ENCODE measurements around the gene ZNF530.

ZNF530 gene

DNA sequence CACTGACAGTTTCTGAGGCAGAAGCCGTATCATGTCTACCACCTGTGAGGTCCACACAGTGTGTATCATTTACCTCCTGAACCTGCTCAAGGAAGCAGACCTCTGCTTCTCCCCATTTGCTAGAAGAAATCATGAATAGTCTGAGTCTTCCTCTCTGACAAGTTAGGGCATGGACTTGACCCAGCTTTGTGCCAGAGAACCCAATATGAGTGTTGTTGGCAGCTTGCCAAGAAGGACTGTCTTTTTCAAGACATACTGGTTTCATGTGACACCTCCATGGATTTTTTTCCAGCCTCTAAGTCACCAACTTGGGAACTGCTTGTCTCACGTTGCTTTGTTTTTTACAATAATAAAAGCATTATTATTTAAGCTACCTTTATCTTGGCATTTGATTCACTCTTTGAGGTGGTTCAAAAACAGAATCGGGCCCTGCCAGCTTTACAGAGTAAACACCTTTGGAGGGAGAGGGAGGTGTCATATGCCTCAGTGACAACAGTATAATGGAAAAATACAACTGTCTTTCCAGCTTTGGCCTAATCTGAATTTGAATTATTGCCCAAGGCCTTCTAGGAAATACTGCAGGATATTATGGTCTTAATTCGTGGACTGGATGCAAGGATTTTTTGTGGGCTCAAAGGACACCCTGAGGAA, 42.8 kb downstream of the ZNF530 start:
- Histone ChIP-seq H3K4me1 (ENCODE audit: control insufficient read depth in 1 of 2, insufficient read depth in 2 of 2, low read length in 2 of 2) (no peaks in the 10 kb centered on the region), H3K9me3 (ENCODE audit: control insufficient read depth in 1 of 2, low read length in 2 of 2) (peaks cover 55% of the 10 kb centered on the region in 2 donors), H3K36me3 (ENCODE audit: control insufficient read depth in 1 of 2, insufficient read depth in 2 of 2, low read length in 2 of 2) (peaks cover 38 to 41% of the 10 kb centered on the region in 2 donors), H3K9ac (ENCODE audit: low read depth in 1 of 2, low read length in 2 of 2) (no peak overlapping the region), H3K27me3 (ENCODE audit: control insufficient read depth in 1 of 2, insufficient read depth in 2 of 2, low read length in 2 of 2) (no peaks in the 10 kb centered on the region), H3K4me3 (ENCODE audit: low read depth in 1 of 2, low read length in 2 of 2) (peak overlapping the region in 1 of 2 donors; percentile 42), H3K27ac (ENCODE audit: low read depth, low read length) (no peak overlapping the region)

DNA sequence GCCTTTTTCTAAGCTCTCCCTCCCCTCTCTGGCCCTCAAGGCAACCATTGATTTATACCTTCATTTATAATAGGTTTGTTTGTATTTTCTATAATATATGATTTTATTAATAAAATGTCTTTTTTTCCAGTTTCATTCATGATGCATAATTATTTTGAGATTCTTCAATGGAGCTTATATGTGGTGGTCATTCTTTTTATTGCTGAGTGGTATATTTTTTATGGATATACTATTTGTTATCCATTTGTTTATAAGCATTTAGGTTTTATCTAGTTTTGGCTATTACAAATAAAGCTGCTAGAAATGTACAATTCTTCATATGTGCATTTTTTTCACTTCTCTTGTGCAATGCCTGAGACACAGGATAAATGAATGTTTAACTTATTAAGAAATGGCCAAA, 44.0 kb downstream of the ZNF530 start:
- peaks cover 45 to 52% of the 10 kb centered on the region in 2 donors for H3K9me3 ChIP-seq (ENCODE audit: control insufficient read depth in 1 of 2, low read length in 2 of 2)
- no peaks in the 10 kb centered on the region for H3K4me1 ChIP-seq (ENCODE audit: control insufficient read depth in 1 of 2, insufficient read depth in 2 of 2, low read length in 2 of 2)
- peaks cover 37 to 38% of the 10 kb centered on the region in 2 donors for H3K36me3 ChIP-seq (ENCODE audit: control insufficient read depth in 1 of 2, insufficient read depth in 2 of 2, low read length in 2 of 2)
- no peaks in the 10 kb centered on the region for H3K27me3 ChIP-seq (ENCODE audit: control insufficient read depth in 1 of 2, insufficient read depth in 2 of 2, low read length in 2 of 2)
- no peak overlapping the region for H3K27ac ChIP-seq (ENCODE audit: low read depth, low read length)
- H3K4me3 ChIP-seq (ENCODE audit: low read depth in 1 of 2, low read length in 2 of 2): no peak overlapping the region
- H3K9ac ChIP-seq (ENCODE audit: low read depth in 1 of 2, low read length in 2 of 2): no peak overlapping the region

DNA sequence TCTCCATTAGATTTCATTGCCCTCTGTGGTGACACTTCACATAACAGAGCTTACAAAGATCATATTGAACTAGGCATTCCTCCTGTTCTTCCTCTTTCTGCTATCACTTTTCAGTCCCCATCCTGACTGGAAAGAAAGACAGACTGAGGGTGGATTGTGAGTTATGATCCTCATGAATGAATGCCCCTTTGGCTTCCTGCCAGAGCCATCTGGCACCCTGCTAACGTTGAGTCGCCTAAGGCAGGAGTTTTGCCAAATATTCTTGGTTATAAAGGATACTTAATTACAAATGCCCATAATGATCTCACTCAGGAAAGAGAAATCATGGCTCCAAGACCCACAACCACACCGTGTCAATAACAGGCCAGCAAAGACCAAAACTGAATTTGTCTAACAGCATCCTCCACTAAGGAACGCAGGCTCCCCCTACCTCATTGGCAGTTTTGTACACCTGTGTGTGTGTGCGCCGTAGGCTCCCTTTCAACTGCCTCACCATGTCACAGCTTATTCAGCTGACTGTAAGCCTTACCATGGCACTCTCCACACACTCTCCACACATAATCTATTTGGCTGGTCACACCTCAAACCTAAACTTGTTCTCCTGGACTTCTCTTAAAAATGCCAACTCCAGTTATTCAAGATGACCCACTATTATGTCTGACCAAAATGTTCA, 48.8 kb downstream of the ZNF530 start:
- H3K9ac ChIP-seq (ENCODE audit: low read depth in 1 of 2, low read length in 2 of 2): no peak overlapping the region
- no peak overlapping the region for H3K27ac ChIP-seq (ENCODE audit: low read depth, low read length)
- H3K4me1 ChIP-seq (ENCODE audit: control insufficient read depth in 1 of 2, insufficient read depth in 2 of 2, low read length in 2 of 2): no peaks in the 10 kb centered on the region
- H3K4me3 ChIP-seq (ENCODE audit: low read depth in 1 of 2, low read length in 2 of 2): no peak overlapping the region
- no peaks in the 10 kb centered on the region for H3K36me3 ChIP-seq (ENCODE audit: control insufficient read depth in 1 of 2, insufficient read depth in 2 of 2, low read length in 2 of 2)
- no peaks in the 10 kb centered on the region for H3K27me3 ChIP-seq (ENCODE audit: control insufficient read depth in 1 of 2, insufficient read depth in 2 of 2, low read length in 2 of 2)
- H3K9me3 ChIP-seq (ENCODE audit: control insufficient read depth in 1 of 2, low read length in 2 of 2): peaks cover 8 to 23% of the 10 kb centered on the region in 2 donors

DNA sequence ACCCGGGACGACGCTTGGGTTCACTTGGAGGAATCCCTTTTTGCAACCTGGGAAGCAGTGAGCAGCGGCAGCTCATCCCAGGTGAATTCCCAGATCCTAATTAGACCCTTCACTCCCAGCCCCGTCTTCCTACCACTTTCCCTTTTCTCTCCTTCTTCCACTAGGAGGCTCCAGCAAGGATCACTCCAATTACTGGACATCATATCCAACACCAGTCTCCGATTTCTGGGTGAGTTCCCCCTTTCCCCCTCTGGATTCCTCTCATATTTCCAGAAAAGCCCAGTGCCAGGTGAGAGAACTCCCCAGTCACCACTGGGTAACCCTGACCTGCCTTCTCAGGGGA, 51.9 kb downstream of the ZNF530 start:
- Histone ChIP-seq H3K36me3 (ENCODE audit: control insufficient read depth in 1 of 2, insufficient read depth in 2 of 2, low read length in 2 of 2) (no peaks in the 10 kb centered on the region), H3K27ac (ENCODE audit: low read depth, low read length) (no peak overlapping the region), H3K4me1 (ENCODE audit: control insufficient read depth in 1 of 2, insufficient read depth in 2 of 2, low read length in 2 of 2) (no peaks in the 10 kb centered on the region), H3K27me3 (ENCODE audit: control insufficient read depth in 1 of 2, insufficient read depth in 2 of 2, low read length in 2 of 2) (no peaks in the 10 kb centered on the region), H3K9me3 (ENCODE audit: control insufficient read depth in 1 of 2, low read length in 2 of 2) (peaks cover 13 to 24% of the 10 kb centered on the region in 2 donors), H3K4me3 (ENCODE audit: low read depth in 1 of 2, low read length in 2 of 2) (peak overlapping the region in 1 of 2 donors; percentile 18), H3K9ac (ENCODE audit: low read depth in 1 of 2, low read length in 2 of 2) (no peak overlapping the region)

DNA sequence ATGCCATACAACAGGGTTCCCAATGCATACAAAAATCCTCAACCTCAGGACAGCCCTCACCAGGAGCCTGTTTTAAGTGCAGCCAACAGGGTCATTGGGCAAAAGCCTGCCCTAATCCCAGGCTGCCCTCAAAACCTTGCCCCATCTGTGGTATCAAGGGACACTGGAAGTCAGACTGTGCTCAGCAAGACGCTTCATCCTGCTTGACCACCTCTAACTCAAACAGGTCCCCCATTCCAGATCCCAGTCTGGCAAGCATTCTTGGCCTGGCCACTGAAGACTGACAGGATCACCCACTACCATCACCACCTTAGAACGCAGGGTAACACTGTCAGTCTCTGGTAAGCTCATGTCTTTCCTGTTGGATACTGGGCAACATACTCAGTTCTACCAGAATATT, 54.0 kb downstream of the ZNF530 start:
- Histone ChIP-seq H3K27me3 (ENCODE audit: control insufficient read depth in 1 of 2, insufficient read depth in 2 of 2, low read length in 2 of 2) (no peaks in the 10 kb centered on the region), H3K36me3 (ENCODE audit: control insufficient read depth in 1 of 2, insufficient read depth in 2 of 2, low read length in 2 of 2) (no peaks in the 10 kb centered on the region), H3K9ac (ENCODE audit: low read depth in 1 of 2, low read length in 2 of 2) (no peak overlapping the region), H3K9me3 (ENCODE audit: control insufficient read depth in 1 of 2, low read length in 2 of 2) (peaks cover 13 to 19% of the 10 kb centered on the region in 2 donors), H3K27ac (ENCODE audit: low read depth, low read length) (no peak overlapping the region), H3K4me3 (ENCODE audit: low read depth in 1 of 2, low read length in 2 of 2) (no peak overlapping the region), H3K4me1 (ENCODE audit: control insufficient read depth in 1 of 2, insufficient read depth in 2 of 2, low read length in 2 of 2) (no peaks in the 10 kb centered on the region)

DNA sequence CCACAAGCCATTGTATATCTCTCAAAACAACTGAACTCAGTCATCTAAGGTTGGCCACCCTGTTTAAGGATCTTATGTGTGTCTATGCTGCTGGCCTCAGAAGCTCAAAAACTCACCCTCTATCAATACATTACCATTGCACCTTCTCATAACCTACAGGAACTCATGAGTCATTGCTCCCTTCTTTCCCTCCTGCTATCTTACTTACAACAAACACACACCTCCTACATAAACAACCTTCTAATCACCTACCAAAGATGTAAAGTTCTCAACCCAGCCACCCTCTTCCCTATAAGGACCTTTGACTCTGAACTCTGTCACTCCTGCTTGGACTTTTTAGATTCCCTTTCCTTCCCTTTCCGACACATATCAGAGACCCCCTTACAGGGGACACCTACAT, 55.8 kb downstream of the ZNF530 start:
- Histone ChIP-seq H3K4me3 (ENCODE audit: low read depth in 1 of 2, low read length in 2 of 2) (no peak overlapping the region), H3K36me3 (ENCODE audit: control insufficient read depth in 1 of 2, insufficient read depth in 2 of 2, low read length in 2 of 2) (no peaks in the 10 kb centered on the region), H3K27ac (ENCODE audit: low read depth, low read length) (no peak overlapping the region), H3K9ac (ENCODE audit: low read depth in 1 of 2, low read length in 2 of 2) (no peak overlapping the region), H3K9me3 (ENCODE audit: control insufficient read depth in 1 of 2, low read length in 2 of 2) (peaks cover 13% of the 10 kb centered on the region in 2 donors), H3K27me3 (ENCODE audit: control insufficient read depth in 1 of 2, insufficient read depth in 2 of 2, low read length in 2 of 2) (no peaks in the 10 kb centered on the region), H3K4me1 (ENCODE audit: control insufficient read depth in 1 of 2, insufficient read depth in 2 of 2, low read length in 2 of 2) (no peaks in the 10 kb centered on the region)

DNA sequence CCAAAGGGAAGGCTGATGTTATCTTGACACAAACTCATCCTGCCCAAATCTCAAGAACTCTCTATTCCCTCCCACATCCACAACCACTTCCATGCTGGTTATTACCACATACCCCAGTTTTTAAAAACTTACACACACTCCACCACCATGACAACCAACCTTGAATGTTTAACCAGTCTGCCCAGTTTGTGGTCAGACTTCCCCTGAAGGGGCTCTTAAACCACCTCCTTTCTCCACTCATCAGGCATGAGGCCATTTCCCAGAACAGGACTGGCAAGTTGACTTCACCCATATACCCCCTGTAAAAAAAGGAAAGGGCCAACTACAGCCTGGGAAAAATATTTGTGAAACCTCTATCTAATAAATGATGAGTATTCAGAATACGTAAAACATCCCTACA, 56.7 kb downstream of the ZNF530 start:
- no peaks in the 10 kb centered on the region for H3K36me3 ChIP-seq (ENCODE audit: control insufficient read depth in 1 of 2, insufficient read depth in 2 of 2, low read length in 2 of 2)
- peaks cover 12 to 13% of the 10 kb centered on the region in 2 donors for H3K9me3 ChIP-seq (ENCODE audit: control insufficient read depth in 1 of 2, low read length in 2 of 2)
- no peak overlapping the region for H3K9ac ChIP-seq (ENCODE audit: low read depth in 1 of 2, low read length in 2 of 2)
- no peaks in the 10 kb centered on the region for H3K4me1 ChIP-seq (ENCODE audit: control insufficient read depth in 1 of 2, insufficient read depth in 2 of 2, low read length in 2 of 2)
- no peak overlapping the region for H3K4me3 ChIP-seq (ENCODE audit: low read depth in 1 of 2, low read length in 2 of 2)
- H3K27me3 ChIP-seq (ENCODE audit: control insufficient read depth in 1 of 2, insufficient read depth in 2 of 2, low read length in 2 of 2): no peaks in the 10 kb centered on the region
- H3K27ac ChIP-seq (ENCODE audit: low read depth, low read length): no peak overlapping the region

All from duodenal mucosa (tissue), 2 donors.